HFF-Myc (cell line): Measurements from ENCODE around the gene ACADM.

Source experiments
- DNase-seq: peaks from one replicate; pipeline ENCODE4 v3.0.0-alpha.2; 2011; ENCODE audit warnings: low read depth; ENCODE audit errors: extremely low read depth
- H3K4me3 ChIP-seq: replicated peaks from 2 replicates; pipeline ENCODE4 v1.5.1; 2011; ENCODE audit warnings: low read depth, mild to moderate bottlenecking, control low read depth, low read length
- CTCF ChIP-seq: IDR thresholded peaks from 2 replicates; pipeline ENCODE4 v1.5.1; 2012; ENCODE audit warnings: mild to moderate bottlenecking, low read depth, low read length, control low read depth; ENCODE audit errors: missing control alignments

Gene ACADM

GRCh38 chr1:75785983-75786853 lies 61.7 kb downstream of the ACADM start, which contains the start of gene RABGGTB:
RABGGTB (plus strand) TSS chr1:75786256; CDS start chr1:75786272, 16 bp downstream.
- H3K4me3 ChIP-seq: peak within 1 kb of the TSS; percentile 86
- no peak for TF ChIP-seq CTCF

GRCh38 chr1:75786901-75787493 lies 62.5 kb downstream of the ACADM start:
- H3K4me3 ChIP-seq: peak overlapping the region; percentile 86
- no peak for DNase-seq
- no peak for TF ChIP-seq CTCF

More at GRCh38 chr1:75785983-75786853, 61.7 kb downstream of the ACADM start, which contains the start of gene RABGGTB:
- DNase-seq: peak; percentile 92

GRCh38 chr1:75787524-75787923 lies 63.0 kb downstream of the ACADM start:
- peak overlapping the region; percentile 86 for H3K4me3 ChIP-seq
- TF ChIP-seq CTCF: no peak
- no peak for DNase-seq

GRCh38 chr1:75789988-75790387 lies 65.5 kb downstream of the ACADM start:
- TF ChIP-seq CTCF: no peak
- DNase-seq: no peak
- H3K4me3 ChIP-seq: peak overlapping the region; percentile 86

- no peak for TF ChIP-seq CTCF
- peak overlapping the region; percentile 86 for H3K4me3 ChIP-seq
- DNase-seq: no peak
Measured at GRCh38 chr1:75791022-75791421, 66.5 kb downstream of the ACADM start.

GRCh38 chr1:75792091-75792490 lies 67.6 kb downstream of the ACADM start:
- DNase-seq: no peak
- no peak for TF ChIP-seq CTCF
- peak overlapping the region; percentile 20 for H3K4me3 ChIP-seq
